Mucosa of rectum (tissue), 2 donors: Measurements from ENCODE around the gene PLCL1.

Source experiments
- H3K27ac ChIP-seq, 2 donors: one replicate each; pipeline ENCODE4 v1.7.0; 2013; ENCODE audit warnings: inconsistent platforms in 2 of 2, low read depth in 2 of 2, low read length in 2 of 2
- H3K27me3 ChIP-seq, 2 donors: one replicate each; pipeline ENCODE4 v1.7.0; 2013; ENCODE audit warnings: low read length in 2 of 2; ENCODE audit not compliant: control insufficient read depth in 2 of 2, insufficient read depth in 2 of 2
- H3K36me3 ChIP-seq, 2 donors: one replicate each; pipeline ENCODE4 v1.7.0; 2013; ENCODE audit warnings: low read length in 2 of 2; ENCODE audit not compliant: control insufficient read depth in 2 of 2, insufficient read depth in 2 of 2
- H3K4me1 ChIP-seq, 2 donors: one replicate each; pipeline ENCODE4 v1.7.0; 2013; ENCODE audit warnings: low read length in 2 of 2, mild to moderate bottlenecking in 1 of 2; ENCODE audit not compliant: control insufficient read depth in 2 of 2, insufficient read depth in 2 of 2
- H3K4me3 ChIP-seq, 2 donors: one replicate each; pipeline ENCODE4 v1.7.0; 2013; ENCODE audit warnings: low read length in 2 of 2
- H3K9ac ChIP-seq, 2 donors: one replicate each; pipeline ENCODE4 v1.7.0; 2013; ENCODE audit warnings: low read length in 2 of 2, low read depth in 1 of 2, mild to moderate bottlenecking in 1 of 2
- H3K9me3 ChIP-seq, 2 donors: one replicate each; pipeline ENCODE4 v1.7.0; 2013; ENCODE audit warnings: low read length in 2 of 2; ENCODE audit not compliant: control insufficient read depth in 2 of 2
- donor health status: healthy.
- donor health status: Normal muscosa, but diverticular disease.

PLCL1 gene

DNA sequence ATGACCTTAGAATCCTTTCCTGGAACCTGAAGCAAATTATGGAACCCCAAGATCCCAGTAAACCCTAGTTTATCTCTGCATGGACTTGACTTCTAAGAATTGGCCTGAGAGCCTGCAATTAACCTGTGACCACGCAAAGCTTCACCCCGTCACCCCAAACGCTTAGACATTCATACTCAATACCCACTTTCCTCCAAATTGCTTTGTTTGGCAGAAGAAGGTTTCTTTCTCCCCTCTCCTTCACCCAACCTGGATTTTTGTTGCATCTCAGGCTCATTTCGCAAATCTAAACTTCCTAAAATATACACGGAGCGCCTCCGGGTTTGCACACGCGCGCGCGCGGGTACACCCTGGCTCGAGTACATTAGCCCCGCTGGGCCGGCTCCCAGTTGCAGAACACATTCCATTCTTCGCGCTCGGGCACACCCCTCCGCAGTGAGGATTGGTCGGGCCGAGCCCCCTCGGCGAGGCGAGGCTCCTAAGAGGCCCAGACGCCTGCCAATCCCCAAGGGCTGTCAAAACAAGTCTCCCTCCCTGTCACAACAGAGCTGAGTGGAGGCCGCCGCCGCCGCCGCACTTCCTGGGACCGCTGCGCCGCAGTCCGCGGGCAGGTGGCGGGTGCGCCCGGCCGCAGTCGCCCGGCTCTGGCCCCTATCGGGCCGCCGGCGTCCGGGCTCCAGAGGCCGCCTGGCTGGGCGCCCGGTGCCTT, at the start of gene PLCL1:
Gene PLCL1 (plus strand): TSS at position 545 of the 709 bp plus-strand sequence.
- Histone ChIP-seq H3K9me3 (no peaks in the 10 kb centered on the region), H3K36me3 (no peaks in the 10 kb centered on the region), H3K4me1 (peaks cover 2 to 4% of the 10 kb centered on the region in 2 donors), H3K27ac (peak within 1 kb of the TSS in 1 of 2 donors; percentile 25), H3K4me3 (peak within 1 kb of the TSS; percentile 64 to 73), H3K9ac (peak within 1 kb of the TSS in 1 of 2 donors; percentile 52), H3K27me3 (peaks cover 7% of the 10 kb centered on the region in 2 donors)

DNA sequence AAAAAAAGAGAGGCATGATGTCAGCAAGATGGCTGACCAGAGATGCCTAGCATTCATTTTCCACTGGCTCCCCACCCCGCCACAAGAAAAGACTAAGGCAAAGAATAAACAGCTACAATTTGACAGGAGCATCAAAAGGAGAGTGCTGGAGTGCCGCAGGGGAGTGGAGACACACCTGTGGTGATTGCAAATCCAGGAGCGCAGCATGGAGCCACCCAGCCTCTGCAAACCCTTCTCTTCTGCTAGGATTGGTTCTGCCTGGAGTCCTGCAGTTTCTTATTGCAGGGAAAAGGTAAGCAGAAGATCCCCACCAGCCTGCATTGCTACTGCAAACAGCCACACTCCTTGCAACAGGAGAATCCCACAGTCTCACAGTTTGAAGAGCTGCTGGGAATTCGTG, 45.4 kb upstream of the PLCL1 start:
- H3K4me3 ChIP-seq: no peak overlapping the region
- H3K27me3 ChIP-seq: no peaks in the 10 kb centered on the region
- peaks cover 0 to 3% of the 10 kb centered on the region in 2 donors for H3K9me3 ChIP-seq
- H3K4me1 ChIP-seq: no peaks in the 10 kb centered on the region
- H3K9ac ChIP-seq: no peak overlapping the region
- no peaks in the 10 kb centered on the region for H3K36me3 ChIP-seq
- H3K27ac ChIP-seq: no peak overlapping the region

DNA sequence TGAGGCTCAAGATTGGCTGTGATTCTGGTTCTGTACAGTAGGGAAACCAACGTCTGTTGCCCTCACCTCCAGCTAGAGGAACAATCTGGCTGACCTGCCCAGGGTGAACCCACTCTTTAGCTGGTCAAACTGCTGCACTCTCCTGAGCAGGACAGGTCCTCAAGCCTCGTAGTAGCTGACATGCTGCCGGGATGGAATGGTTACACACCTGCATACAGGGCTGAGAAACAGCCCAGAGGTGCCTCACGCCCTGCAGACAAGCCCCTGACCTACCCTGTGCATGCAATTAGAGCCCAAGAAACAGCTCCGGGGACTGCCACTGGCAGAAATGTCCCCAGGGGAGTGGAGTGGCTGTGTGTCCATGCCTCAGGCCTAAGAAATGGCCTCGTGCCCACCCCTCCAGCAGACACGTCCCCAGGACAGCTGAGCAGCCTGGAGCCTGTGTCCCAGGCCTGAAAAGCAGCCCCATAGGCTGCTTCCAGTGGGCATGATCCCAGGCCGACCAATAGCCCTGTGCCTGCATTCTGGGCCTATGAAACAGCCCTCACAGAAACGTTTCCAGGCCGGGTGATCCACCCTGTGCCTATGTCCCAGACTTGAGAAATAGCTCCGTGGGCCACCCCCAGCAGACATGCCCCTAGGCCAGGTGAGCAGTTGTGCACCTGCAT, 44.6 kb upstream of the PLCL1 start:
- Histone ChIP-seq H3K9me3 (peaks cover 0 to 3% of the 10 kb centered on the region in 2 donors), H3K36me3 (no peaks in the 10 kb centered on the region), H3K27me3 (no peaks in the 10 kb centered on the region), H3K4me3 (no peak overlapping the region), H3K27ac (no peak overlapping the region), H3K4me1 (no peaks in the 10 kb centered on the region), H3K9ac (no peak overlapping the region)

DNA sequence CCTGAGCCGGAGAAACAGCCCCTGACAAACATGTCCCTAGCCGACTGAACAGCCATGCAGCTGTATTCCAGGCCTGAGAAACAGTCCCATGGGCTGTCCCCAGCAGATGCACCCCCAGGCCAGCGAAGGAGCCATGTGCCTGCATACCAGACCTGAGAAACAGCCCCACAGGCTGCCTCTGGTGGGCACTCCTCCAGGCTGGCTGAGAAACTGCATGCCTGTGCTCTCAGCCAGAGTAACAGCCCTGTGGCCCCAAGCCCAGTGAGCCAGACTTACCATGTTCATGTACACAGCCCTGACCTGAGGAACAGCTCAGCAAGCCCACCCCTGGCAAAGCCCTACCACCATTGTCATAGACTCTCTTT, 44.1 kb upstream of the PLCL1 start:
- no peaks in the 10 kb centered on the region for H3K4me1 ChIP-seq
- H3K4me3 ChIP-seq: no peak overlapping the region
- peaks cover 0 to 3% of the 10 kb centered on the region in 2 donors for H3K9me3 ChIP-seq
- no peaks in the 10 kb centered on the region for H3K36me3 ChIP-seq
- H3K27me3 ChIP-seq: no peaks in the 10 kb centered on the region
- H3K9ac ChIP-seq: no peak overlapping the region
- H3K27ac ChIP-seq: no peak overlapping the region

DNA sequence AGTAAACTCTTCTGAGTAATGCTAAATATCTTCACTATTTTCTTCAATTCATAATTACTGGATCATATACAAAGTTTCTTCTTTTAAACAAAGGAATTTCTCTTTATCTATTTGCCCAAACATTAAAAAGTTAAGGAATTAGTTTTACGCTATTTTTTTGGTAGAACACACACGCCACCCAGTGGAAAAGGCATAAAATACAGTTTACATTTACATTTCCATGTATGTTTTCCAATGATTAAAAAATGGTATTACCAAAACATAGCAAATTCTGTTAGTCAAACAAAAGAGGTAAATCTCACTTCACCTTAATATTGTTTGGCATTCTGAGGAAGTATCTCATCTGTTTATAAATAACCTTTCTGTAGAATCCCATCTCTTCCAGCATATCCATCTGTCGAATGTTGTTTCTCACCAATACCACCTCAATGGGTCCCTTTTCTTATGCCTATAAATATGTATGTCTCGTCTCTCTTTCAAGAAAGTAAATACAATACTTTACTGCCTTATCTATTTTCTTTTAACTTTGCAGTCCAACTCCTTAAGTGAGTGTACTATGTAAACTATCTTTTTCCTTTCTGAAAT, 26.5 kb upstream of the PLCL1 start:
- Histone ChIP-seq H3K36me3 (no peaks in the 10 kb centered on the region), H3K9ac (no peak overlapping the region), H3K27ac (no peak overlapping the region), H3K9me3 (no peaks in the 10 kb centered on the region), H3K4me1 (no peaks in the 10 kb centered on the region), H3K4me3 (no peak overlapping the region), H3K27me3 (no peaks in the 10 kb centered on the region)

DNA sequence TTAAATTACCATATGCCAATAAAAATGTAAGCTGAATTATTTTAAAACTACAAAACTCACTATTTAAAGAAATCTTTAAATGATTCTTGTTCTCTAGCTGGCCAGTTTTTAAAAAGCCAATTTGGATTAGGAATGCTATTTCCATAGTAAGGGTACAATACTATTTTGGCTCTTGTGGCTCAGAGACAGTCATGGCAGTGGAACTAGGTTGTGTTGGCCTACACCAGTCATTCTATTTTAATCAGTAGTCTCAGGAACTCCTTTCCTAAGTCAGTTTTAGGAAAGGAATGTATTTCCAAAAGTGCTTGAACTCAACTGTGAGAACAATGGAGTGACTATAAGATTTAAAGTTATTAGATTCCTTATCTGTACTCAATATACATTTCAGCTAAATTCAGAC, 25.1 kb upstream of the PLCL1 start:
- Histone ChIP-seq H3K4me3 (no peak overlapping the region), H3K4me1 (no peaks in the 10 kb centered on the region), H3K9me3 (no peaks in the 10 kb centered on the region), H3K36me3 (no peaks in the 10 kb centered on the region), H3K9ac (no peak overlapping the region), H3K27ac (no peak overlapping the region), H3K27me3 (no peaks in the 10 kb centered on the region)

DNA sequence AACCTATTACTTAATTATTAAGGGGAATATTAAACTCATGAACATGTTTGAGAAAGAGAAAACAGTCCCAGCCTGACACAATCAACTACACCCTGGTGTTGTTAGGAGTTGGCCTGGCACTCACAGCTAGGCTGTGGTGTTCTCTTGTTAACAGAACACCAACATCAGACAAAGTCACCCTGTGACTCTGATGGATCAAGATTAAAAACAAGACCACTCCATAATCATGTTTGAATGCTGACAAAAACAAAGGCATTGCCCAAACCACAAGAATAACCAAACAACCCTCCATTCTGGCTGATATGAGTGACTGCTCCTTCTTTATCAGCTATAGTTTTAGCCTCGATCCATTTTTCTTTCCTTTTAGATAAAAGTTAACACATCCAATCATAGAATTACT, 22.3 kb upstream of the PLCL1 start:
- H3K4me3 ChIP-seq: no peak overlapping the region
- no peaks in the 10 kb centered on the region for H3K4me1 ChIP-seq
- H3K27ac ChIP-seq: no peak overlapping the region
- H3K36me3 ChIP-seq: no peaks in the 10 kb centered on the region
- peaks cover 0 to 1% of the 10 kb centered on the region in 2 donors for H3K27me3 ChIP-seq
- H3K9me3 ChIP-seq: no peaks in the 10 kb centered on the region
- no peak overlapping the region for H3K9ac ChIP-seq

DNA sequence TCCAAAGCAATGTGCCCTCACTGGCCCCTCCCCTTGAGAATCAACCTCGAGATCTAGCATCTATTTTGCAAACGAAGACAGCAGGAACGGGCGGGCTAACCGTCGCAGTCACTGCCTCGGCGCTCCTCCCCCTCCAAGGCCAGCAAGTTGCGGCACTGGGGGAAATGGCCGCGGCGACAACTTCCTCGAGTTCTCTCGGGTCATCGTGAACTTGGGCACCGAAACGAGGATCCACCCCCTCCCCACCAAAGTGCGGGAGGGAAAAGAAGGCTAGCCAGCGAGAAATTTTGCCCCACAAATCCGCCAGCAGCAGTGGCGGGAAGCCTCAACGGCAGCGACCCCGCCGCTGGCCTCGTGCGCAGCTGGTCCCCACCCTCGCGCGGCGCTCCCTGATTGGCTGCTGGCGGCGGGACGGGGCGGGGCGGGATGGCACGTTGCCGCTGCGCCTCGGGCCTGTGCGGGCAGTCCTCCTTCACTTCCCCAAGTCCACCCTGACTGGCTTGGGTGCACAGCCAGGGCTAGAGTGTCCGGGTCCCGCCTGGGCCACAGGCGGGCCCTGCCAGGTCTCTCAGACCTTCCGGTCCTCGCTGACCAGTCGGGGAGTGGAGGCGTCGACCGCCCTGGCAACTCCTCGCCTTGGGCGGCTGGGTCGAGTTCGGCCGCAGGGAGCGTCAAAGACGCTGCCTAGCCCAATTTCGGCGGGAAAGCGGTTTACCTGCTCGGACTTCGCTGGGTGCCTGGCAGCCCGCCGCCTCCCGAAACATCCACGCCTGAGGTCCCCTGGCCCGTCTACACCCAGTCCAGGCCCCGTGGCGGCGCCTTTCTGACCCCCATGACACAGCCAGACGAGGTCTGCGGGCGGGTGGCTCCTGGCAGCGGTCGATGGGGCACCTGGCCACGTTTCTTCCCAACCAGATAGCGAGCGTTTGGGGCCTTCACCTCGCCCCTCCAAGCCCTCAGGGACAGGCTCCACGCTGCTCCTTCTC, 19.1 kb upstream of the PLCL1 start, which contains the start of gene BOLL:
Gene BOLL (minus strand): TSS at position 364 of the 986 bp plus-strand sequence. CDS start 3,469 bp downstream, outside the sequence.
- no peak within 1 kb of the TSS for H3K27ac ChIP-seq
- H3K9ac ChIP-seq: no peak within 1 kb of the TSS

DNA sequence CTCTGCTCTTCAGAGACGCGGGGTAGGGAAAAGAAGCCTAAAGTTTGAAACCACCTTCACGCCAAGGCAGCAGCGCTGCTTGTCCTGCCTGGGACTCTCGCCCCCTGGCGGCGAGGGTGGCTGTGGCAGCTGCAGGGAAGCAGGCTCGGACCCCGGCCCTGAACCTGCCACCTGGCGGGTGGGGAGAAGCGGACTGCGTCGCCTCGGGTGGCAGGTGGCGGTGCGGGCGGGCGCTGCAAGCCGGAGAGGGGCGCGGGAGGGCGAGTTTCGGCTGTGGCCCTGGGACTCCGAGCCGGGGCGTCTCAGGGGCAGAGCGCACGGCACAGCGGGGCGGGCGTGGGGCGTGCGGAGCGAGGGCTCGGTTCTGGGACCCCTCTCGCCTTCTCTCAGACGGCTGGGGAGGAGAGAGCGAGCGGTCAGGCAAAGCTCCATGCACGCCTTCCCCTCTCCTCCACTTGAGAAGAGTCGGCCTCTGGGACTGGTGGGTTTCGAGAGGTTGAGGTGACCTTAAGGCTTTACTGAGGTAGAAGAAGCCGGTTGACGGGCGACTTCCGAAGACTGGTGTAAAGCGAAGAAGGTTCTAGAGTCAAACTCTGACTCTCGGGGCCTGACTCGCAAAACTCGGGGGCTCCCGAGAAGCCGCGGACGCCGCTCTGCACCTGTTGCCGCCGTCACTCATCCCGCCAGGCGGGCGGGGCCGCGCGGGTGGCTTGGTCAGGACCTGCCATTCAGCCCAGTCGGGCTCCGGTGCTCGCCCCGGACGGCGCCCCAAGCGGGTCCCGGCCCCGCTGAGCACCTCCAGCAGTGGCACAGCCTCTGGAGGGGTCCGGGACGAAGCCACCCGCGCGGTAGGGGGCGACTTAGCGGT, 18.1 kb upstream of the PLCL1 start:
- Histone ChIP-seq H3K36me3 (no peaks in the 10 kb centered on the region), H3K4me3 (peak overlapping the region; percentile 55 to 68), H3K9ac (no peak overlapping the region), H3K9me3 (no peaks in the 10 kb centered on the region), H3K27ac (no peak overlapping the region), H3K4me1 (no peaks in the 10 kb centered on the region), H3K27me3 (peaks cover 0 to 9% of the 10 kb centered on the region in 2 donors)

More for the DNA sequence above, 19.1 kb upstream of the PLCL1 start, which contains the start of gene BOLL:
- H3K4me3 ChIP-seq: peak within 1 kb of the TSS; percentile 55 to 68
- no peaks in the 10 kb centered on the region for H3K4me1 ChIP-seq
- H3K27me3 ChIP-seq: peaks cover 0 to 9% of the 10 kb centered on the region in 2 donors
- H3K36me3 ChIP-seq: no peaks in the 10 kb centered on the region
- H3K9me3 ChIP-seq: no peaks in the 10 kb centered on the region
